ENCODE results near the gene MFSD1. TPM values are rescaled to one million over a fixed set of nuclear protein-coding genes. Genes with fewer than 3 reads are reported as not detected.

MFSD1 gene
- total and polyA plus RNA-seq, 2 of the 4 experiments (the other 2 are of a cell fraction): 50.4 to 64.2 TPM

DNA sequence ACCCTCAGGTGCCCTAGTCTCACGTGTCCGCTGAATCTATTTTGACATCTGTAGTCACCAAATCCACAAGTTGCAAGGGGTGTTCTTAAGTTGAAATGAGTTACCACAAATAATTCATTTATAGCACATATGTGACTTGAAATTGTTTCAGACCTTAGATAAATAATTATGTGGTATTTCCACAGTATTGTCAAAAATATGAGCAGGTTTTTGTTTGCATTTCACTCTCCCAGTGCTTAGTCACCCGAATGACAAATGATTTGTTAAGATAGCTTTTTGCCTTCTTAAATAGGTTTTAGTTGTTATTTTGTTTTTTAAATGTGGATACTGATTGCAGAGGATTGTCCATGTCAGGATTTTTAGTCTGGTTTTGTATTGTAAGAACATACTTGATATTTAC, 2.6 kb downstream of the MFSD1 start:
- Histone ChIP-seq H3K4me2 (ENCODE audit: low read depth, low read length) (no peak overlapping the region), H4K91ac (ENCODE audit: insufficient read depth, low read depth, low read length) (no peak overlapping the region), H4K20me1 (ENCODE audit: insufficient read depth, low read length) (no peaks in the 10 kb centered on the region), H2AFZ (replicated peaks; ENCODE audit: low read length, poor library complexity) (no peak overlapping the region), H4K5ac (ENCODE audit: low read depth, low read length) (no peak overlapping the region), H3K4ac (ENCODE audit: low read depth, low read length) (no peak overlapping the region), H3K9ac (ENCODE audit: low read depth, low read length) (no peak overlapping the region), H3K4me3 (ENCODE audit: insufficient read depth, low read depth, low read length) (no peak overlapping the region), H3K27ac (ENCODE audit: insufficient read depth, low read length) (no peak overlapping the region), H3K27me3 (ENCODE audit: control insufficient read depth, insufficient read depth, low read length) (no peaks in the 10 kb centered on the region), H3K79me1 (ENCODE audit: low read depth in 1 of 2, low read length in 2 of 2) (peaks cover 8 to 24% of the 10 kb centered on the region in 2 experiments; a peak in 3 of 4 replicates), H4K8ac (ENCODE audit: low read depth in 2 of 2, low read length in 2 of 2) (no peak overlapping the region), H2BK15ac (ENCODE audit: low read depth, low read length) (no peak overlapping the region), H2AK5ac (ENCODE audit: low read depth, low read length) (no peak overlapping the region), H2AK9ac (replicated peaks; ENCODE audit: low read depth, low read length, poor library complexity) (no peak overlapping the region), H3K23ac (ENCODE audit: low read depth, low read length) (no peak overlapping the region), H2BK5ac (ENCODE audit: low read depth, low read length, poor library complexity, severe bottlenecking) (no peak overlapping the region), H3K9me3 (ENCODE audit: control insufficient read depth, insufficient read depth, low read length) (no peaks in the 10 kb centered on the region), H3K36me3 (ENCODE audit: control insufficient read depth, insufficient read depth, low read length) (peaks cover 10% of the 10 kb centered on the region), H3K4me1 (ENCODE audit: control insufficient read depth, insufficient read depth, low read length) (peaks cover 2% of the 10 kb centered on the region), H2BK20ac (ENCODE audit: low read depth, low read length) (no peak overlapping the region), H3K18ac (ENCODE audit: low read depth, low read length) (no peak overlapping the region), H3K14ac (replicated peaks; ENCODE audit: low read depth, low read length) (no peak overlapping the region), H2BK120ac (ENCODE audit: low read depth, low read length) (no peak overlapping the region), H3K9me1 (ENCODE audit: insufficient read depth, low read length) (0 out of 2 replicates have a peak, but pooled peaks cover under 1% of the 10 kb centered on the region), H3K56ac (ENCODE audit: extremely low read depth, insufficient read depth, low read length) (no peak overlapping the region)
- dilution Hi-C loops (cut with HindIII; ENCODE audit: low sequenced_read_pairs, unreplicated experiment) (no loop called here), intact Hi-C loops (cut with micrococcal nuclease) (no loop called here), in situ Hi-C loops (cut with MboI; ENCODE audit: low sequenced_read_pairs) (no loop called here)
- POLR2A ChIA-PET (ENCODE audit: unreplicated experiment): no interaction called here
- TF ChIP-seq FOS (IDR thresholded peaks at IDR 0.05; ENCODE audit: low read depth, low read length) (no peak), RCOR1 (IDR thresholded peaks at IDR 0.05; ENCODE audit: insufficient replicate concordance, low read length) (no peak), BHLHE40 (IDR thresholded peaks at IDR 0.05; ENCODE audit: low read depth, low read length) (no peak), MAFK (IDR thresholded peaks at IDR 0.05; ENCODE audit: low read depth, low read length) (no peak), CEBPB (IDR thresholded peaks at IDR 0.05; ENCODE audit: low read depth, low read length) (no peak), RFX5 (IDR thresholded peaks at IDR 0.05; ENCODE audit: low read depth, low read length) (no peak), NFE2L2 (IDR thresholded peaks at IDR 0.05; ENCODE audit: low read depth, low read length) (no peak), CHD1 (IDR thresholded peaks at IDR 0.05; ENCODE audit: low read depth, low read length) (no peak), ELK1 (IDR thresholded peaks at IDR 0.05; ENCODE audit: borderline replicate concordance, low read depth, low read length) (no peak), MXI1 (IDR thresholded peaks at IDR 0.05; ENCODE audit: borderline replicate concordance, low read depth, low read length) (no peak)
- TF ChIP-seq, protein P1, sequence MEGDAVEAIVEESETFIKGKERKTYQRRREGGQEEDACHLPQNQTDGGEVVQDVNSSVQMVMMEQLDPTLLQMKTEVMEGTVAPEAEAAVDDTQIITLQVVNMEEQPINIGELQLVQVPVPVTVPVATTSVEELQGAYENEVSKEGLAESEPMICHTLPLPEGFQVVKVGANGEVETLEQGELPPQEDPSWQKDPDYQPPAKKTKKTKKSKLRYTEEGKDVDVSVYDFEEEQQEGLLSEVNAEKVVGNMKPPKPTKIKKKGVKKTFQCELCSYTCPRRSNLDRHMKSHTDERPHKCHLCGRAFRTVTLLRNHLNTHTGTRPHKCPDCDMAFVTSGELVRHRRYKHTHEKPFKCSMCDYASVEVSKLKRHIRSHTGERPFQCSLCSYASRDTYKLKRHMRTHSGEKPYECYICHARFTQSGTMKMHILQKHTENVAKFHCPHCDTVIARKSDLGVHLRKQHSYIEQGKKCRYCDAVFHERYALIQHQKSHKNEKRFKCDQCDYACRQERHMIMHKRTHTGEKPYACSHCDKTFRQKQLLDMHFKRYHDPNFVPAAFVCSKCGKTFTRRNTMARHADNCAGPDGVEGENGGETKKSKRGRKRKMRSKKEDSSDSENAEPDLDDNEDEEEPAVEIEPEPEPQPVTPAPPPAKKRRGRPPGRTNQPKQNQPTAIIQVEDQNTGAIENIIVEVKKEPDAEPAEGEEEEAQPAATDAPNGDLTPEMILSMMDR (conservative IDR thresholded peaks at IDR 0.05; ENCODE audit: low read depth, low read length): no peak
- no peak for ATAC-seq (ENCODE audit: low read depth)
- CTCF ChIA-PET: no interaction called here
- DNase-seq: no peak
- no CpG with 5 or more reads among the region's 3 CpGs for WGBS, 2 experiments (ENCODE audit: extremely low coverage in 2 of 2, insufficient read length in 1 of 2)
- BruUV-seq (replicated peaks): no TSS peak

Measured in IMR-90 (cell line).